ENCODE results near the gene ADAM22.

Gene ADAM22

GRCh38 chr7:88109612-88110011 lies 175.6 kb downstream of the ADAM22 start:
- TF ChIP-seq FOXP2 (optimal IDR thresholded peaks at IDR 0.05; ENCODE audit: control extremely low read depth, extremely low read length, insufficient read depth), result no peak
- TF ChIP-seq POLR2AphosphoS5 (IDR thresholded peaks at IDR 0.05; ENCODE audit: borderline replicate concordance, low read depth, low read length), result no peak
- no peak for TF ChIP-seq EZH2 (IDR thresholded peaks at IDR 0.05)
- H3K9ac ChIP-seq (ENCODE audit: insufficient read length), result no peak overlapping the region
- H3K27ac ChIP-seq, result no peak overlapping the region
- H3K36me3 ChIP-seq (ENCODE audit: insufficient read depth, low read length), result no peaks in the 10 kb centered on the region
- no peaks in the 10 kb centered on the region for H3K9me3 ChIP-seq (ENCODE audit: low read depth, low read length)
- no peak for DNase-seq (ENCODE audit: low read depth, low spot score)
- H3K4me3 ChIP-seq, result no peak overlapping the region

GRCh38 chr7:88111140-88111743 lies 177.2 kb downstream of the ADAM22 start:
- Histone ChIP-seq H3K27ac (no peak overlapping the region), H3K4me3 (no peak overlapping the region), H3K9me3 (ENCODE audit: low read depth, low read length) (no peaks in the 10 kb centered on the region), H3K9ac (ENCODE audit: insufficient read length) (no peak overlapping the region), H3K36me3 (ENCODE audit: insufficient read depth, low read length) (no peaks in the 10 kb centered on the region)
- TF ChIP-seq FOXP2 (optimal IDR thresholded peaks at IDR 0.05; ENCODE audit: control extremely low read depth, extremely low read length, insufficient read depth) (no peak), POLR2AphosphoS5 (IDR thresholded peaks at IDR 0.05; ENCODE audit: borderline replicate concordance, low read depth, low read length) (no peak), EZH2 (IDR thresholded peaks at IDR 0.05) (no peak)
- no peak for DNase-seq (ENCODE audit: low read depth, low spot score)

DNA sequence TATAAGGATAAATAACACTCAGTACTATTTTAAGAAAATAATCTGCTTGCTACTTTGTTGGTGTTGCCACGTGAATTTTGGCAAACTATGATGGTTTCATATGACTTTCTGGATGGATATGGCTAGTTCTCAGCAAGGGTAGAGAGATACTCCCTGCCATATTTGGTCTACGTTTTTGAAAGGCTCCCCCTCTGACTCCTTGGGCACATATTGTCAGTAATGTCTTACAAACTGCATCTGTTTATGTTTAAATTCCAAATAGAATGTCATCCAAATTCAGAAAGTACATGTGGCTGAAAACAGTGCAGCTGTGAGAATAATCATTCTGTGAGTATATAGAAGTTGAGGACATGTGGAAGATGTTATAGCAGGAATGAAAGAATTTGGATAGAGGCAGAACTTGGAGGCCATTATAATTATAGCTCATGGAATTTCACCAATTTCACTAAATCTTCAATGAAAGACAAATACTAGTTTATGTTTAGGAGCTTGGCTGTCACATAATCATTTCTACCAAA lies 178.0 kb downstream of the ADAM22 start:
- Histone ChIP-seq H3K9me3 (ENCODE audit: low read depth, low read length) (no peaks in the 10 kb centered on the region), H3K27ac (no peak overlapping the region), H3K9ac (ENCODE audit: insufficient read length) (no peak overlapping the region), H3K4me3 (no peak overlapping the region), H3K36me3 (ENCODE audit: insufficient read depth, low read length) (no peaks in the 10 kb centered on the region)
- no peak for DNase-seq (ENCODE audit: low read depth, low spot score)
- TF ChIP-seq FOXP2 (optimal IDR thresholded peaks at IDR 0.05; ENCODE audit: control extremely low read depth, extremely low read length, insufficient read depth), result no peak

DNA sequence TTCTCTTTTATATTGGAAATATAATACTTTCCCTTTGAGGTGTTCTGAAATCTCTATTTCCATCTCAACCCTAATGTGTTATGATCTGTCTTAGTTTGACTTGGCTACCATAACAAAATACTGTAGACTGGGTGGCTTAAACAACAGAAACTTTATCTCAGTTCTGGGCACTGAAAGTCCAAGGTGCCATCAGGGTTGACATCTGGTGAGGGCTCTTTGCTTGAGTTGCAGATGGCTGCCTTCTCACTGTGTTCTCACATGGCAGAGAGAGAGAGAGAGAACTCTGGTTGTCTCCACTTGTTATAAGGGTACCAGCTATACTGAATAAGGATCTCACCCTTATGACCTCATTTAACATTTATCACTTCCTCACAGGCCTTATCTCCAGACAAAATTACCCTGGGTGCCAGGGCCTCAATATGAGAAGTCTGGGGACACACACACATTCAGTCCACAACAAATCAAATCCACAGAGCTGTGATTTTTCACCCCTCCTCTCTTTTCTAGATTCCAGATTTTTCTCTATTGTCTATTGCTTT lies 181.3 kb downstream of the ADAM22 start:
- no peak overlapping the region for H3K9ac ChIP-seq (ENCODE audit: insufficient read length)
- no peaks in the 10 kb centered on the region for H3K36me3 ChIP-seq (ENCODE audit: insufficient read depth, low read length)
- no peaks in the 10 kb centered on the region for H3K9me3 ChIP-seq (ENCODE audit: low read depth, low read length)
- DNase-seq (ENCODE audit: low read depth, low spot score), result no peak
- H3K27ac ChIP-seq, result no peak overlapping the region
- H3K4me3 ChIP-seq, result no peak overlapping the region
- TF ChIP-seq FOXP2 (optimal IDR thresholded peaks at IDR 0.05; ENCODE audit: control extremely low read depth, extremely low read length, insufficient read depth) (no peak), EZH2 (IDR thresholded peaks at IDR 0.05) (no peak), POLR2AphosphoS5 (IDR thresholded peaks at IDR 0.05; ENCODE audit: borderline replicate concordance, low read depth, low read length) (no peak)

DNA sequence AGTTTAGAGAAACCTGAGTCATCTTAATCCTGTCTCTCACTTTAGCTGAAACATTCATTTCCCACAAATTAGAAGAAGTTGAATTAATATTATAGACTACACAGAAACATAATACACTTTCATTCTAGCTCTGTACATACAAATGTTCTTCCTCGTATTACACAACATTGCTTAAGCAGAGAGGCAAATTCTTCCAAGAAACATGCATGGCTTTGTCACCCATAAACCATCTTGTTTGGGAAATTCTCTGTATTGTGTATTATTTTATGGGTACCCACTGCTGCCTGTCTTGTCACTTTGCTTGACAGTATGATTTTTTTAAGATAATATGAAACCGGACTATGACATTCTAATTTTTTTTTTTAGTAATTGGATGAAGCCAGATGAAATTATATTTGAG lies 181.8 kb downstream of the ADAM22 start:
- TF ChIP-seq POLR2AphosphoS5 (IDR thresholded peaks at IDR 0.05; ENCODE audit: borderline replicate concordance, low read depth, low read length) (no peak), EZH2 (IDR thresholded peaks at IDR 0.05) (no peak), FOXP2 (optimal IDR thresholded peaks at IDR 0.05; ENCODE audit: control extremely low read depth, extremely low read length, insufficient read depth) (no peak)
- DNase-seq (ENCODE audit: low read depth, low spot score), result no peak
- no peaks in the 10 kb centered on the region for H3K9me3 ChIP-seq (ENCODE audit: low read depth, low read length)
- H3K27ac ChIP-seq, result no peak overlapping the region; the same call in 1 of the 2 replicates
- H3K4me3 ChIP-seq, result no peak overlapping the region
- no peaks in the 10 kb centered on the region for H3K36me3 ChIP-seq (ENCODE audit: insufficient read depth, low read length)
- H3K9ac ChIP-seq (ENCODE audit: insufficient read length), result no peak overlapping the region

GRCh38 chr7:88116235-88116795 lies 182.3 kb downstream of the ADAM22 start:
- Histone ChIP-seq H3K4me3 (peak overlapping the region; percentile 9; the same call in 1 of the 2 replicates), H3K9ac (ENCODE audit: insufficient read length) (no peak overlapping the region), H3K27ac (peak overlapping the region; percentile 28; the same call in 1 of the 2 replicates), H3K36me3 (ENCODE audit: insufficient read depth, low read length) (no peaks in the 10 kb centered on the region), H3K9me3 (ENCODE audit: low read depth, low read length) (no peaks in the 10 kb centered on the region)
- TF ChIP-seq FOXP2 (optimal IDR thresholded peaks at IDR 0.05; ENCODE audit: control extremely low read depth, extremely low read length, insufficient read depth), result no peak
- no peak for TF ChIP-seq POLR2AphosphoS5 (IDR thresholded peaks at IDR 0.05; ENCODE audit: borderline replicate concordance, low read depth, low read length)
- no peak for TF ChIP-seq EZH2 (IDR thresholded peaks at IDR 0.05)
- no peak for DNase-seq (ENCODE audit: low read depth, low spot score)

GRCh38 chr7:88117325-88117724 lies 183.3 kb downstream of the ADAM22 start:
- DNase-seq (ENCODE audit: low read depth, low spot score), result no peak
- peak overlapping the region; percentile 39; the same call in 1 of the 2 replicates for H3K27ac ChIP-seq
- TF ChIP-seq FOXP2 (optimal IDR thresholded peaks at IDR 0.05; ENCODE audit: control extremely low read depth, extremely low read length, insufficient read depth) (no peak), EZH2 (IDR thresholded peaks at IDR 0.05) (no peak), POLR2AphosphoS5 (IDR thresholded peaks at IDR 0.05; ENCODE audit: borderline replicate concordance, low read depth, low read length) (no peak)
- no peaks in the 10 kb centered on the region for H3K36me3 ChIP-seq (ENCODE audit: insufficient read depth, low read length)
- H3K9ac ChIP-seq (ENCODE audit: insufficient read length), result no peak overlapping the region
- H3K4me3 ChIP-seq, result no peak overlapping the region
- no peaks in the 10 kb centered on the region for H3K9me3 ChIP-seq (ENCODE audit: low read depth, low read length)

DNA sequence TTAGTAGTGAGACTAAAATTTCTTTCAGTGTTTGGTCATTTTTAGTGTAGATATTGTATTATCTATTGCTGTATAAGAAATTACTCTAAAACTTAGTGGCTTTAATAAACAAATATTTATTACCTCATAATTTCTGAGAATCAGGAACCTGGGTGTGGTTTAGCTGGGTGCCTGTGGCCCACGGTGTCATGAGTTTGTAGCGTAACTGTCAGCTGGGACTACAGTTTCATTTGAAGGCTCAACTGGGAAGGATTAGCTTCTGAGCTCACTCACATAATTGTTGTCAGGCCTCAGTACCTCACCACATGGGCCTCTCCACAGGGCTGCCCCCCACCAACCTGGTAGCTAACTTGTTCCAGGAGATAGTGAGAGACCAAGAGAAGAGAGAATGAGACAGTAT lies 187.3 kb downstream of the ADAM22 start:
- Histone ChIP-seq H3K4me3 (no peak overlapping the region), H3K36me3 (ENCODE audit: insufficient read depth, low read length) (no peaks in the 10 kb centered on the region), H3K9ac (ENCODE audit: insufficient read length) (no peak overlapping the region), H3K9me3 (ENCODE audit: low read depth, low read length) (no peaks in the 10 kb centered on the region), H3K27ac (peak overlapping the region; percentile 69; the same call in 1 of the 2 replicates)
- DNase-seq (ENCODE audit: low read depth, low spot score), result no peak
- no peak for TF ChIP-seq POLR2AphosphoS5 (IDR thresholded peaks at IDR 0.05; ENCODE audit: borderline replicate concordance, low read depth, low read length)
- no peak for TF ChIP-seq EZH2 (IDR thresholded peaks at IDR 0.05)
- TF ChIP-seq FOXP2 (optimal IDR thresholded peaks at IDR 0.05; ENCODE audit: control extremely low read depth, extremely low read length, insufficient read depth), result no peak
